SH-SY5Y (cell line): ENCODE measurements around the gene USP15.

Experiments used
- GATA2 ChIP-seq: IDR thresholded peaks from 2 replicates; pipeline ENCODE4 v1.6.1; 2011; ENCODE audit warnings: mild to moderate bottlenecking, low read depth, low read length
- GATA3 ChIP-seq: IDR thresholded peaks from 2 replicates; pipeline ENCODE4 v1.6.1; 2011; ENCODE audit warnings: low read depth, mild to moderate bottlenecking, low read length, moderate library complexity

USP15 gene

GRCh38 chr12:62308201-62308600 is 48.0 kb downstream of the USP15 start:
- TF ChIP-seq GATA2 (no peak), GATA3 (no peak)

DNA sequence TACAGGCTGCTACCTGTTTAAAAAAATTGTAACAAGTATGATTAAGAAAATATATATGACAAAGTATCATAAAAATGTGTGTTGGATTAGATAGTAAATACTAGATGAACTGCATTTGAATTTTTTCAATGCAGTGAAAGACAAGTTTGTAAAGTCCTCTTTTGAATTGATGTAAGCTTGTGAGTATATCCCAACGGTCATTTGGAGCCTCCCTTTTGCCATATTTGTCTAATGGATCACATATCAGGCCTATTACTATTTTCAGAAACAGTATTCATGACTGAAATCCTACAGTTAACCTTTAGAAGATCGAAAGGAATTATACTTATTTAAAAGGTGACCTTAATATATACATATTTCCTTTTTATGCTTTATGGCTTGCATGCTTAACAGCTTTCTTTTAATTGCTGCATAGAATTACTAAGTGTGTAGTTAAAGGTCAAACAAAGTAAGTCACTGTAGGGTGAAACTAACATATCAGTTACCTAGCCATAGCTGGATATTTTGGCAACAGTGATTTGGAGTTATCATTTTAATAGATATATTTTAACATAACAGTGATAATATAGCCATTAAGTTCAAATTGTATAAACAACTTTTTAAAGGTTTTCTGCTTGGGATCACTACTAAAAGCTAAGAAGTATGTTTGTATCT is 53.6 kb downstream of the USP15 start:
- TF ChIP-seq GATA2 (no peak), GATA3 (no peak)

DNA sequence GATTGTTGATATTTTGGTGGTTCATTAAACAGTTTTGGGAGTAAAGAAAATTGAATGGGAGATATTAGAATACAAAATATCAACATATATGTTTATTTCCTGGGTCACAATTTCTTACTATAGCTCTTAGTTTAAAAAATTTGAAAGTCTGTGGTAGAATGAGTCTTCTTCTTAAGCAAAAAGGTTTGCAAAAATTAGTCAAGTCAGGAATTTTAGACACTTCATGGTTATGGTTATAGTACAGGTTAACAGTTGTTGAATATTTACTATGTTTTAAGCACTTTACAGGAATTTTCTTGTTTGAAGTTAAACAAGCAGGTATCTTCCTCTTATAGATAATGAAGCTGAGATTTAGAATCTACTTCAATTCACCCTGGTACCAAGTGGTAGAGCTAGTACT is 56.8 kb downstream of the USP15 start:
- TF ChIP-seq GATA2 (no peak), GATA3 (no peak)

- TF ChIP-seq GATA2 (no peak), GATA3 (no peak)
Observed at GRCh38 chr12:62319058-62319457, 58.9 kb downstream of the USP15 start.

DNA sequence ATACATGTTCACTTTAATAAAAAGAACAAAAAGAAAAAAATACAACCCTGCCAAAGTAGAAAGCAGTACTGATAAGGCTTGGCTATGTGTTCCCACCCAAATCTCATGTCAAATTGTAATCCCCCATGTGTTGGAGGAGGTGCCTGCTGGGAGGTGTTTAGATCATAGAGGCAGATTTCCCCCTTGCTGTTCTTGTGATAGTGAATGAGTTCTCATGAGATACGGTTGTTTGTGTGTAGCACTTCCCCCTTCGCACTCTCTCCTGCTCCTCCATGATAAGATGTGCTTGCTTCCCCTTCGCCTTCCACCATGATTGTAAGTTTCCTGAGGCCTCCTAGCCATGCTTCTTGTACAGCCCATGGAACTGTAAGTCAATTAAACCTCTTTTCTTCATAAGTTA is 59.9 kb downstream of the USP15 start:
- TF ChIP-seq GATA3 (no peak), GATA2 (no peak)

DNA sequence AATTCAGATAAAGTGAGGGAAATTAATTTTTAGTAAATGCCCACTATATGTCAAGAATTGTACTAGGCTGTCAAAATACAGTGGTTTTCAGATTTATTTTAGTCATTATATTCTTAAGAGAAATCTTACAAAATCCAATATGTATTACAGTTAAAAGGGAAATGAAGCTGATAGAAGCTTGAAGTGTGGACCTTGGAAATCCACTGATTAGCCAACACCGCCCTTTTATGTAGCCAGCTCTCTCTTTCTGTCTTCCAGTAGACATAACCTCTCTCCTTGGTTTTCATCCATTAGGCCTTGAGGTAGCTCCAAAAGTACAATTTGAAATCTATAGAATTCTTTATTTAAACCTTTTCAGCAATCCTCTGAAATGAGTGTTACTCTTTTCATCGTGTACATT is 63.2 kb downstream of the USP15 start:
- TF ChIP-seq GATA2 (no peak), GATA3 (no peak)

GRCh38 chr12:62328296-62328921 is 68.2 kb downstream of the USP15 start:
- TF ChIP-seq GATA3 (no peak), GATA2 (no peak)

DNA sequence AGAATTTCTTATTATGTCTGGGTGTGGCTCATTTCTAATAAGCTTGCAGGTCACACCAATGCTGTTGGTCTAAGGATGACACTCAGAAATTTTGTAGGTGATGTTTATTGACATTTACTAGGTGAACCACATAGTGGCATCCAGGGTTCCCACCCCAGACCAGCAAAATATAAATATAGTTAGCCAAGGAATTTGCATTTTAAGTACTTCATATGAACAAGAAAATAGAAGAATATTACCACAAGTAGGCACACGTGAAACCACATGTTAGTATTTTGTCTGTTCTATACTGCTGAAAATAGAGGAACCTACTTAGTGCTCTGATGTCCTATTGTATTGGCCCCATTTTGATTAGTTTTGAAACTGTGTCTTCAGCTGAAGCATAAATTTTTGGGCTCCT is 71.1 kb downstream of the USP15 start:
- TF ChIP-seq GATA2 (no peak), GATA3 (no peak)

DNA sequence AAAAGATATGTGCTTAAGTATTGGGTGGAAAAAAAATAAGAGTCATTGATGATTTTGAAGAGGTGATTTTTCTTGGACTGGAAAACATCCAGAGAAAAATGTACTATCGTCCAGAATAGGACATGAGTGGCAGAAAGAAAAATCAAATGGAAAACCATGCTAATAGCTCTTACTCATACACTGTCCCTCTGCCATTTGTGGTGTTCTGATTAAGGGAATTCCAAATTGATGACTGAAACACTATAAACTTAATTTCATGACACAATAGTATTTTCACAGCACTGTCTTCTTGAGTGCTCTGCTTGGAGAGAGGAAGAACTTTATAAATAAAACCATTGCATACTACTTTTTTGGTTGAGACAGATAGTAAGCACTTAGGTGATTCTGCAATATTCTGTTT is 72.4 kb downstream of the USP15 start:
- TF ChIP-seq GATA3 (no peak), GATA2 (no peak)

- TF ChIP-seq GATA3 (no peak), GATA2 (no peak)
Observed at GRCh38 chr12:62335057-62335456, 74.9 kb downstream of the USP15 start.

GRCh38 chr12:62335796-62336195 is 75.6 kb downstream of the USP15 start:
- TF ChIP-seq GATA3 (no peak), GATA2 (no peak)

DNA sequence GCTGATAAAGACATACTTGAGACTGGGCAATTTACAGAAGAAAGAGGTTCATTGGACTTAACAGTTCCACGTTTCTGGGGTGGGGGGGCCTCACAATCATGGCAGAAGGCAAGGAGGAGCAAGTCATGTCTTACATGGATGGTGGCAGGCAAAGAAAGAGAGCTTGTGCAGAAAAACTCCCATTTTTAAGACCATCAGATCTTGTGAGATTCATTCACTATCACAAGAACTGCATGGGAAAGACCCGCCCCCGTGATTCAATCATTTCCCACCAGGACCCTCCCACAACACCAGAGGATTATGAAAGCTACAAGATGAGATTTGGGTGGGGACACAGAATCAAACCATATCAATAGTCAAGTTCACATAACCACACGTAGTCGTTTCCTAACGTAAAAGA is 85.5 kb downstream of the USP15 start:
- TF ChIP-seq GATA2 (no peak), GATA3 (no peak)

- no peak for TF ChIP-seq GATA3
Observed at GRCh38 chr12:62346817-62347216, 86.6 kb downstream of the USP15 start.

- TF ChIP-seq GATA3 (no peak), GATA2 (no peak)
Observed at GRCh38 chr12:62347922-62348650, 87.9 kb downstream of the USP15 start.

- TF ChIP-seq GATA3 = no peak
- TF ChIP-seq GATA2 = no peak
Observed at GRCh38 chr12:62350554-62350953, 90.3 kb downstream of the USP15 start.

DNA sequence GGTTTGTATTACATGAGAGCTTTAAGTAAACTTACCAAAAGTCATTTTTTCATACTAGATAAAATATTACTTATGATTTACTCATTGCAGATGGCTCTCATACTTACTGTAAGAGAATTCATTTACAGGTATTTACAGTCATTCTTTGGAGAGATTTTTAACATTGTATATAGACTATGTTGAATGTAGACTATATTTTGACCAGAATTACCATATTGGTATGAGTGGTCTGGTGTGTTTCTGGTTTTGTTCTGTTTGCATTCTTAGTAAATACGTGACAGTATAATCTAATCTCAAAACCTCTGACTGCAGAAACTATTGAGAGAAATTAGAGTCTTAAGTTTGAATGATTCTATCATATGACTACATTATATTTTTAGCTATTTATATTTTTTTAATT is 91.1 kb downstream of the USP15 start:
- TF ChIP-seq GATA2 = no peak
- no peak for TF ChIP-seq GATA3
